ENCODE data around the gene CLEC4E. TPM values are rescaled to one million over a fixed set of nuclear protein-coding genes. Genes with fewer than 3 reads are reported as not detected.

The CLEC4E gene
- total RNA-seq, 2 donors from 2014 or later: 0.73 to 3.0 TPM

GRCh38 chr12:8493084-8493483 is 47.6 kb downstream of the CLEC4E start:
- Histone ChIP-seq H3K36me3 (no peaks in the 10 kb centered on the region), H3K27ac (no peak overlapping the region), H3K4me3 (no peak overlapping the region), H3K27me3 (replicated peaks; ENCODE audit: insufficient read depth) (no peaks in the 10 kb centered on the region), H3K9me3 (no peaks in the 10 kb centered on the region), H3K4me1 (replicated peaks) (no peaks in the 10 kb centered on the region)
- WGBS: 42% methylated on average over 2 of the region's 2 CpGs
- DNase-seq (ENCODE audit: low spot score): no peak
- TF ChIP-seq POLR2A (IDR thresholded peaks at IDR 0.05): no peak
- no peak for TF ChIP-seq POLR2AphosphoS5 (IDR thresholded peaks at IDR 0.05)
- intact Hi-C loops (cut with DNase I): no loop called here

GRCh38 chr12:8491646-8492530 is 48.8 kb downstream of the CLEC4E start:
- intact Hi-C loops (cut with DNase I): no loop called here
- 81% methylated on average over 5 of the region's 5 CpGs for WGBS
- TF ChIP-seq POLR2AphosphoS5 (IDR thresholded peaks at IDR 0.05) (no peak), POLR2A (IDR thresholded peaks at IDR 0.05) (no peak), CTCF (IDR thresholded peaks at IDR 0.05) (no peak)
- Histone ChIP-seq H3K4me3 (no peak overlapping the region), H3K36me3 (no peaks in the 10 kb centered on the region), H3K4me1 (replicated peaks) (no peaks in the 10 kb centered on the region), H3K27me3 (replicated peaks; ENCODE audit: insufficient read depth) (no peaks in the 10 kb centered on the region), H3K27ac (no peak overlapping the region), H3K9me3 (no peaks in the 10 kb centered on the region)
- no peak for DNase-seq (ENCODE audit: low spot score)

Small RNA genes lying within 50 kb of the gene (small RNA-seq; reads per million reads assigned to genes)
- 0 reads per million in 2 donors for gene RNU6-275P

Other genes with a start within 250 kb of the CLEC4E start
- not detected for gene CLEC6A, start 84.9 kb downstream of the CLEC4E start, total RNA-seq
- 1 to 10 TPM in 1 of 2 donors, not detected in 1; 1.5 TPM for gene CLEC4D, start 27.4 kb downstream of the CLEC4E start, total RNA-seq
- 1 to 10 TPM in 1 of 2 donors, not detected in 1; 4.3 TPM for gene AICDA, start 72.0 kb upstream of the CLEC4E start, total RNA-seq
- 10 to 100 TPM in 1 of 2 donors, 1 to 10 TPM in 1; 2.8 to 13.4 TPM for gene MFAP5, start 121.9 kb upstream of the CLEC4E start, total RNA-seq
- gene RIMKLB, start 157.1 kb upstream of the CLEC4E start, total RNA-seq: 10 to 100 TPM; 14.4 to 72.4 TPM